Liver (tissue), 9 donors: ENCODE results near the gene CSNK2B. TPM values are rescaled to one million over a fixed set of nuclear protein-coding genes. Genes with fewer than 3 reads are reported as not detected.

Source experiments
- DNase-seq: peaks from one replicate; pipeline ENCODE4 v3.0.0-alpha.2; 2017; ENCODE audit warnings: low spot score
- H3K27ac ChIP-seq, 2 donors: one replicate each; pipeline ENCODE4 v1.7.0; 2013; ENCODE audit warnings: inconsistent platforms in 2 of 2, low read length in 2 of 2, control low read depth in 1 of 2, low read depth in 1 of 2, mild to moderate bottlenecking in 1 of 2
- H3K27me3 ChIP-seq, 4 donors: one replicate each; pipeline versions ENCODE4 v1.6.1 to v1.7.0; 2013; ENCODE audit warnings: low read length in 3 of 4, inconsistent platforms in 1 of 4, mild to moderate bottlenecking in 1 of 4, moderate library complexity in 1 of 4; ENCODE audit not compliant: control insufficient read depth in 4 of 4, insufficient read depth in 4 of 4
- H3K36me3 ChIP-seq, 4 donors: one replicate each; pipeline versions ENCODE4 v1.6.1 to v1.7.0; 2013; ENCODE audit warnings: low read length in 3 of 4, mild to moderate bottlenecking in 3 of 4, low read depth in 1 of 4, moderate library complexity in 1 of 4; ENCODE audit not compliant: control insufficient read depth in 4 of 4, insufficient read depth in 3 of 4
- H3K4me1 ChIP-seq, 4 donors: one replicate each; pipeline versions ENCODE4 v1.6.1 to v1.7.0; 2013; ENCODE audit warnings: low read length in 3 of 4, mild to moderate bottlenecking in 3 of 4, moderate library complexity in 1 of 4; ENCODE audit not compliant: control insufficient read depth in 4 of 4, insufficient read depth in 4 of 4
- H3K4me3 ChIP-seq, 3 donors: one replicate each; pipeline versions ENCODE4 v1.6.1 to v1.7.0; 2013; ENCODE audit warnings: low read length in 3 of 3, control low read depth in 1 of 3, low read depth in 1 of 3, mild to moderate bottlenecking in 1 of 3
- H3K9ac ChIP-seq, 2 donors: one replicate each; pipeline ENCODE4 v1.7.0; 2013; ENCODE audit warnings: low read length in 2 of 2, mild to moderate bottlenecking in 2 of 2, moderate library complexity in 2 of 2, control low read depth in 1 of 2, low read depth in 1 of 2
- H3K9me3 ChIP-seq, 4 donors: one replicate each; pipeline versions ENCODE4 v1.6.1 to v1.7.0; 2013; ENCODE audit warnings: low read length in 3 of 4; ENCODE audit not compliant: control insufficient read depth in 4 of 4
- FOXA1 ChIP-seq: IDR thresholded peaks from 2 replicates; pipeline ENCODE4 v1.6.1; 2016; ENCODE audit warnings: antibody characterized with exemption
- FOXA2 ChIP-seq: IDR thresholded peaks from 2 replicates; pipeline ENCODE4 v1.6.1; 2016; ENCODE audit warnings: antibody characterized with exemption
- GABPA ChIP-seq, 2 donors: IDR thresholded peaks in 1 of 2; conservative IDR thresholded peaks in 1 of 2; 2 replicates each; pipeline ENCODE4 v1.6.1; 2016; ENCODE audit warnings: antibody characterized with exemption in 2 of 2, mild to moderate bottlenecking in 1 of 2, moderate library complexity in 1 of 2
- HNF4A ChIP-seq, 2 donors: conservative IDR thresholded peaks; 2 replicates each; pipeline ENCODE4 v1.6.1; 2016; ENCODE audit warnings: antibody characterized with exemption in 2 of 2, mild to moderate bottlenecking in 2 of 2
- HNF4G ChIP-seq: IDR thresholded peaks from 2 replicates; pipeline ENCODE4 v1.6.1; 2016; ENCODE audit warnings: antibody characterized with exemption
- NR2F2 ChIP-seq: IDR thresholded peaks from 2 replicates; pipeline ENCODE4 v1.6.1; 2016; ENCODE audit warnings: antibody characterized with exemption
- RAD21 ChIP-seq, 2 donors: IDR thresholded peaks; 2 replicates each; pipeline ENCODE4 v1.6.1; 2016; ENCODE audit warnings: antibody characterized with exemption in 2 of 2, mild to moderate bottlenecking in 2 of 2
- RXRA ChIP-seq, 2 donors: IDR thresholded peaks; 2 replicates each; pipeline ENCODE4 v1.6.1; 2017 to 2018; ENCODE audit warnings: antibody characterized with exemption in 2 of 2, mild to moderate bottlenecking in 1 of 2
- SP1 ChIP-seq: IDR thresholded peaks from 2 replicates; pipeline ENCODE4 v1.6.1; 2018; ENCODE audit warnings: antibody characterized with exemption, mild to moderate bottlenecking
- TAF1 ChIP-seq: conservative IDR thresholded peaks from 2 replicates; pipeline ENCODE4 v1.6.1; 2016; ENCODE audit warnings: antibody characterized with exemption, mild to moderate bottlenecking
- YY1 ChIP-seq: IDR thresholded peaks from 2 replicates; pipeline ENCODE4 v1.6.1; 2016; ENCODE audit warnings: antibody characterized with exemption, mild to moderate bottlenecking
- WGBS: extraction: QIAGEN DNeasy Blood & Tissue Kit; methylation state at CpG from one replicate; pipeline ENCODE4 v1.1.7; 2013; 5-methylcytosine and 5-hydroxymethylcytosine counted together
- polyA plus RNA-seq, 2 donors: library from polyadenylated mRNA; stranded (reverse) in 1 of 2; unstranded in 1 of 2; fragments of 200-250 nt in 1 of 2; fragments of >200 nt in 1 of 2; fragmentation: Nextera tagmentation in 1 of 2; extraction: Ambion mirVana in 1 of 2; gene quantifications; one replicate each; pipeline versions ENCODE4 v1.2.1 to v1.2.3, GENCODE V29; 2013 to 2015
- total RNA-seq, 2 donors: library from RNA; depleted of rRNA; stranded (reverse); fragments of >200 nt; gene quantifications; one replicate each; pipeline ENCODE4 v1.2.3, GENCODE V29; 2014
- TF ChIP-seq, protein P1 (sequence below): fragments of 150-350 bp; IDR thresholded peaks from 2 replicates; pipeline ENCODE4 v1.5.1; 2017; ENCODE audit warnings: improper control_type of control experiment, low read depth, low read length; ENCODE audit not compliant: missing input control
- TF ChIP-seq, protein P2 (sequence below): IDR thresholded peaks from 2 replicates; pipeline ENCODE4 v1.6.1; 2016; ENCODE audit warnings: antibody characterized with exemption
- TF ChIP-seq, protein P3 (sequence below): IDR thresholded peaks from 2 replicates; pipeline ENCODE4 v1.6.1; 2016; ENCODE audit warnings: antibody characterized with exemption
- TF ChIP-seq, protein P4 (sequence below): IDR thresholded peaks from 2 replicates; pipeline ENCODE4 v1.6.1; 2016; ENCODE audit warnings: antibody characterized with exemption, mild to moderate bottlenecking
- TF ChIP-seq, protein P5 (sequence below): IDR thresholded peaks from 2 replicates; pipeline ENCODE4 v1.6.1; 2016; ENCODE audit warnings: antibody characterized with exemption
- donor health status: healthy.
- donor health status: healthy.
- donor health status: healthy.
- donor health status: healthy.
- donor health status: healthy.

The CSNK2B gene
- total and polyA plus RNA-seq, 4 donors: 58.1 to 108 (median 77.0) TPM

DNA sequence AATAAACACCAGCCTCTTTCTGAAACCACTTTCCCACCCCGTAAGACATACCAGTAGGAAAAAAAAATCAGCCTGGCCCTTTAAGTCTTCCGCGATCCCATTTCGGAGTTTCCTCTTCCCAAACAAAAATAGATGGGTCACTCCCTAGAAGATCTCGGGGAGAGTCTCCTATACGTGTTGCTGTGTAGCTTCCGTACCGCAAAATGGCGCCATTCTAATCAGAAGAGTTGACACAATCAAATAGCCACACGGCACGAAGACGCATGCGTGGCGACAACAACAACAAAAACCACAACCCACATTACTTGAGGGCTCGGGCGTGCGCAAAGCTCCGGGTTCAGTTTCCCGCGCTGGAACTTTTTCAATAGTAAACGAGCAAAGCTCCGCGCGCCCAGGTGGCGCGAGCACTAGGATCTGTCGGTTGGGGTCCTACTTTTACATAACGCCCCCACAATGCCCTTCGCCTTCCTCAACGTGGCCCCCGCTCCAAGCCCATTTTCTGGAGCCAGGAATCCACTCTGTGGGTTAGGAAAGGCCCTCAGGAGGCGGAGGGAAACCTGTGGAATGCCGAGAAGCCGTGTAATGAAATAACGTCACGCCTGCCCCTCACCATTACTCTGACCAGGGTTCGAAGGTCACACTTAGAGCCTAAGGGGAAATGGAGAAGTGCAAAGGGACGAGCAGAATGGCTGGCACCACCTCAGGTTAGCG lies 935 bp upstream of the CSNK2B start, which contains the start of gene GPANK1 (continued):
- TF ChIP-seq, protein P1, sequence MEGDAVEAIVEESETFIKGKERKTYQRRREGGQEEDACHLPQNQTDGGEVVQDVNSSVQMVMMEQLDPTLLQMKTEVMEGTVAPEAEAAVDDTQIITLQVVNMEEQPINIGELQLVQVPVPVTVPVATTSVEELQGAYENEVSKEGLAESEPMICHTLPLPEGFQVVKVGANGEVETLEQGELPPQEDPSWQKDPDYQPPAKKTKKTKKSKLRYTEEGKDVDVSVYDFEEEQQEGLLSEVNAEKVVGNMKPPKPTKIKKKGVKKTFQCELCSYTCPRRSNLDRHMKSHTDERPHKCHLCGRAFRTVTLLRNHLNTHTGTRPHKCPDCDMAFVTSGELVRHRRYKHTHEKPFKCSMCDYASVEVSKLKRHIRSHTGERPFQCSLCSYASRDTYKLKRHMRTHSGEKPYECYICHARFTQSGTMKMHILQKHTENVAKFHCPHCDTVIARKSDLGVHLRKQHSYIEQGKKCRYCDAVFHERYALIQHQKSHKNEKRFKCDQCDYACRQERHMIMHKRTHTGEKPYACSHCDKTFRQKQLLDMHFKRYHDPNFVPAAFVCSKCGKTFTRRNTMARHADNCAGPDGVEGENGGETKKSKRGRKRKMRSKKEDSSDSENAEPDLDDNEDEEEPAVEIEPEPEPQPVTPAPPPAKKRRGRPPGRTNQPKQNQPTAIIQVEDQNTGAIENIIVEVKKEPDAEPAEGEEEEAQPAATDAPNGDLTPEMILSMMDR: no peak
- TF ChIP-seq GABPA (IDR thresholded peaks at IDR 0.05 in 1 of 2, conservative IDR thresholded peaks at IDR 0.05 in 1 of 2) (peak; percentile 21 to 71), TAF1 (peak; percentile 94), HNF4A (conservative IDR thresholded peaks at IDR 0.05) (no peak)

DNA sequence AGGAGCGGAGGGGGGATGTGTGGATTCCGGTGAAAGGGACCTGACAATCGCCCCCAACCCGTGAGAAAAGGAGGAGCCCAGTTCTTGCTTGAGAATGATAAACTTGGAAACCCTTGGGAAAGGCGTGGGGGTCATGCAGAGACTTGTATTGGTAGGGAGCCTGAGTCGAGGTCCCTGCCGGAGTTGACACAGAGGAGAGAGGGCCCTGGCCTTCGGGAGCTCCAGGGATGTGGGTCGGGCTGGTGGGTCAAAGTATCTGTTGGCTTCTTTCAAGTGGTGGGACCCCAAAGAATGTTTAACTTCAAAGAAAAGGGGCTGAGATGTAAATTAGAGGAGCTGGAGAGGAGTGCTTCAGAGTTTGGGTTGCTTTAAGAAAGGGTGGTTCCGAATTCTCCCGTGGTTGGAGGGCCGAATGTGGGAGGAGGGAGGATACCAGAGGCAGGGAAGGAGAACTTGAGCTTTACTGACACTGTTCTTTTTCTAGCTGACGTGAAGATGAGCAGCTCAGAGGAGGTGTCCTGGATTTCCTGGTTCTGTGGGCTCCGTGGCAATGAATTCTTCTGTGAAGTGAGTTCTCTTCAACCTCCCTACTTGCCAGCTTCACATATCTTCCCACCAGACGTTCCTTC lies 571 bp downstream of the CSNK2B start:
- no peak for DNase-seq
- H3K4me1 ChIP-seq: peaks cover 4 to 45% (median 27%) of the 10 kb centered on the region in 4 donors
- peak overlapping the region; percentile 94 to 96 for H3K27ac ChIP-seq
- peak overlapping the region; percentile 81 for H3K9ac ChIP-seq
- WGBS: 3% methylated on average over 15 of the region's 15 CpGs
- peaks cover 11 to 44% (median 43%) of the 10 kb centered on the region in 4 donors for H3K36me3 ChIP-seq
- H3K4me3 ChIP-seq: peak overlapping the region; percentile 87 to 98 (median 88)
- TF ChIP-seq YY1: no peak
- TF ChIP-seq SP1: no peak
- TF ChIP-seq RXRA (IDR thresholded peaks at IDR 0.05): no peak
- TF ChIP-seq, protein P2, sequence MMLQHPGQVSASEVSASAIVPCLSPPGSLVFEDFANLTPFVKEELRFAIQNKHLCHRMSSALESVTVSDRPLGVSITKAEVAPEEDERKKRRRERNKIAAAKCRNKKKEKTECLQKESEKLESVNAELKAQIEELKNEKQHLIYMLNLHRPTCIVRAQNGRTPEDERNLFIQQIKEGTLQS: no peak
- TF ChIP-seq, protein P3, sequence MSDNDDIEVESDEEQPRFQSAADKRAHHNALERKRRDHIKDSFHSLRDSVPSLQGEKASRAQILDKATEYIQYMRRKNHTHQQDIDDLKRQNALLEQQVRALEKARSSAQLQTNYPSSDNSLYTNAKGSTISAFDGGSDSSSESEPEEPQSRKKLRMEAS: no peak
- no peak for TF ChIP-seq GABPA (IDR thresholded peaks at IDR 0.05 in 1 of 2, conservative IDR thresholded peaks at IDR 0.05 in 1 of 2)
- TF ChIP-seq FOXA2: no peak
- no peak for TF ChIP-seq HNF4A (conservative IDR thresholded peaks at IDR 0.05)
- TF ChIP-seq, protein P4, sequence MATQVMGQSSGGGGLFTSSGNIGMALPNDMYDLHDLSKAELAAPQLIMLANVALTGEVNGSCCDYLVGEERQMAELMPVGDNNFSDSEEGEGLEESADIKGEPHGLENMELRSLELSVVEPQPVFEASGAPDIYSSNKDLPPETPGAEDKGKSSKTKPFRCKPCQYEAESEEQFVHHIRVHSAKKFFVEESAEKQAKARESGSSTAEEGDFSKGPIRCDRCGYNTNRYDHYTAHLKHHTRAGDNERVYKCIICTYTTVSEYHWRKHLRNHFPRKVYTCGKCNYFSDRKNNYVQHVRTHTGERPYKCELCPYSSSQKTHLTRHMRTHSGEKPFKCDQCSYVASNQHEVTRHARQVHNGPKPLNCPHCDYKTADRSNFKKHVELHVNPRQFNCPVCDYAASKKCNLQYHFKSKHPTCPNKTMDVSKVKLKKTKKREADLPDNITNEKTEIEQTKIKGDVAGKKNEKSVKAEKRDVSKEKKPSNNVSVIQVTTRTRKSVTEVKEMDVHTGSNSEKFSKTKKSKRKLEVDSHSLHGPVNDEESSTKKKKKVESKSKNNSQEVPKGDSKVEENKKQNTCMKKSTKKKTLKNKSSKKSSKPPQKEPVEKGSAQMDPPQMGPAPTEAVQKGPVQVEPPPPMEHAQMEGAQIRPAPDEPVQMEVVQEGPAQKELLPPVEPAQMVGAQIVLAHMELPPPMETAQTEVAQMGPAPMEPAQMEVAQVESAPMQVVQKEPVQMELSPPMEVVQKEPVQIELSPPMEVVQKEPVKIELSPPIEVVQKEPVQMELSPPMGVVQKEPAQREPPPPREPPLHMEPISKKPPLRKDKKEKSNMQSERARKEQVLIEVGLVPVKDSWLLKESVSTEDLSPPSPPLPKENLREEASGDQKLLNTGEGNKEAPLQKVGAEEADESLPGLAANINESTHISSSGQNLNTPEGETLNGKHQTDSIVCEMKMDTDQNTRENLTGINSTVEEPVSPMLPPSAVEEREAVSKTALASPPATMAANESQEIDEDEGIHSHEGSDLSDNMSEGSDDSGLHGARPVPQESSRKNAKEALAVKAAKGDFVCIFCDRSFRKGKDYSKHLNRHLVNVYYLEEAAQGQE: no peak
- TF ChIP-seq TAF1: no peak
- TF ChIP-seq RAD21 (IDR thresholded peaks at IDR 0.05): no peak
- TF ChIP-seq HNF4G: no peak
- TF ChIP-seq, protein P5, sequence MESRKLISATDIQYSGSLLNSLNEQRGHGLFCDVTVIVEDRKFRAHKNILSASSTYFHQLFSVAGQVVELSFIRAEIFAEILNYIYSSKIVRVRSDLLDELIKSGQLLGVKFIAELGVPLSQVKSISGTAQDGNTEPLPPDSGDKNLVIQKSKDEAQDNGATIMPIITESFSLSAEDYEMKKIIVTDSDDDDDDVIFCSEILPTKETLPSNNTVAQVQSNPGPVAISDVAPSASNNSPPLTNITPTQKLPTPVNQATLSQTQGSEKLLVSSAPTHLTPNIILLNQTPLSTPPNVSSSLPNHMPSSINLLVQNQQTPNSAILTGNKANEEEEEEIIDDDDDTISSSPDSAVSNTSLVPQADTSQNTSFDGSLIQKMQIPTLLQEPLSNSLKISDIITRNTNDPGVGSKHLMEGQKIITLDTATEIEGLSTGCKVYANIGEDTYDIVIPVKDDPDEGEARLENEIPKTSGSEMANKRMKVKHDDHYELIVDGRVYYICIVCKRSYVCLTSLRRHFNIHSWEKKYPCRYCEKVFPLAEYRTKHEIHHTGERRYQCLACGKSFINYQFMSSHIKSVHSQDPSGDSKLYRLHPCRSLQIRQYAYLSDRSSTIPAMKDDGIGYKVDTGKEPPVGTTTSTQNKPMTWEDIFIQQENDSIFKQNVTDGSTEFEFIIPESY: no peak
- no peak for TF ChIP-seq FOXA1
- TF ChIP-seq, protein P1: no peak
- no peak for TF ChIP-seq NR2F2
- H3K9me3 ChIP-seq: no peaks in the 10 kb centered on the region
- H3K27me3 ChIP-seq: no peaks in the 10 kb centered on the region
